NCI-H774 (cell line): Measurements from ENCODE around the gene SYVN1.

Experiments
- DNase-seq: peaks from one replicate; lab custom pipeline; 2025; lab: John Stamatoyannopoulos, UW

The SYVN1 gene

GRCh38 chr11:65087827-65088226 is 46.5 kb downstream of the SYVN1 start:
- DNase-seq: no peak

- no peak for DNase-seq
Observed at GRCh38 chr11:65087216-65087615, 47.1 kb downstream of the SYVN1 start.

GRCh38 chr11:65086809-65087208 is 47.5 kb downstream of the SYVN1 start:
- no peak for DNase-seq

GRCh38 chr11:65085446-65085845 is 48.9 kb downstream of the SYVN1 start:
- no peak for DNase-seq

GRCh38 chr11:65084598-65085375 is 49.5 kb downstream of the SYVN1 start:
- no peak for DNase-seq

GRCh38 chr11:65083834-65084597 is 50.3 kb downstream of the SYVN1 start, which contains the start of the genes CDCA5 and ZFPL1:
Gene CDCA5, minus strand, starts transcription at chr11:65084040. Its CDS starts 62 bp downstream, at chr11:65083978.
Gene ZFPL1, plus strand, starts transcription at chr11:65084222. Its CDS starts 477 bp downstream, at chr11:65084699.
- peak; percentile 96 for DNase-seq

GRCh38 chr11:65083134-65083833 is 51.0 kb downstream of the SYVN1 start:
- DNase-seq: no peak

- no peak for DNase-seq
Observed at GRCh38 chr11:65078786-65079342, 55.5 kb downstream of the SYVN1 start.

GRCh38 chr11:65078151-65078550 is 56.2 kb downstream of the SYVN1 start:
- DNase-seq: no peak

GRCh38 chr11:65077451-65077850 is 56.9 kb downstream of the SYVN1 start:
- no peak for DNase-seq
